NCI-H2171 (cell line): Measurements from ENCODE around the gene KCNJ2.

Experiments
- DNase-seq: peaks from one replicate; lab custom pipeline; 2025; lab: John Stamatoyannopoulos, UW

Gene KCNJ2

GRCh38 chr17:70205401-70205800 lies 36.1 kb downstream of the KCNJ2 start:
- DNase-seq: no peak

DNA sequence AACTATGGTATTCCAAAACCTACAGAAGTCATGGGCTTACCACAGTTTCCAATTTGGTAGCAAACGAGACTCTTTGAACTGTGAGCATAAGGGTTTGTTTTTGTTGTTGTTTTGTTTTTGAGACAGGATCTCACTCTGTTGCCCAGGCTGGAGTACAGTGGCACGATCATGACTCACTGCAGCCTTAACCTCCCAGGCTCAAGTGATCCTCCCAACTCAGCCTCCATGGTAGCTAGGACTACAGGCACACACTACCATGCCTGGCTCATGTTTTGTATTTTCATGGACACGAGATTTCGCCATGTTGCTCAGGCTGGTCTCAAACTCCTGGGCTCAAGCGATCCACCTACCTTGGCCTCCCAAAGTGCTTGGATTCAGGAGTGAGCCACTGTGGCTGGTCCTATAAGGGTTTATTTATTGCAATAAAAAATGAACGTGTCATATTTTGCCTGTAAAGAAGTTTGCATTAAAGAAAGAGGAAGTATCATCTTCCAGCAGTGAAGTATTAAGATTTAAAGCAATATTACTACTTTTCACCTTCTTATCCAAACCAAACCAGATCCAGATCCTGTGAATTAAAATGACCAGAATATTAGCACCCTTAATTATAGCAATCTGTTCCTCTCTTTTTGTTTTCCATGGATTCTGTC lies 37.2 kb downstream of the KCNJ2 start:
- DNase-seq: no peak

GRCh38 chr17:70207184-70207583 lies 37.9 kb downstream of the KCNJ2 start:
- no peak for DNase-seq

DNA sequence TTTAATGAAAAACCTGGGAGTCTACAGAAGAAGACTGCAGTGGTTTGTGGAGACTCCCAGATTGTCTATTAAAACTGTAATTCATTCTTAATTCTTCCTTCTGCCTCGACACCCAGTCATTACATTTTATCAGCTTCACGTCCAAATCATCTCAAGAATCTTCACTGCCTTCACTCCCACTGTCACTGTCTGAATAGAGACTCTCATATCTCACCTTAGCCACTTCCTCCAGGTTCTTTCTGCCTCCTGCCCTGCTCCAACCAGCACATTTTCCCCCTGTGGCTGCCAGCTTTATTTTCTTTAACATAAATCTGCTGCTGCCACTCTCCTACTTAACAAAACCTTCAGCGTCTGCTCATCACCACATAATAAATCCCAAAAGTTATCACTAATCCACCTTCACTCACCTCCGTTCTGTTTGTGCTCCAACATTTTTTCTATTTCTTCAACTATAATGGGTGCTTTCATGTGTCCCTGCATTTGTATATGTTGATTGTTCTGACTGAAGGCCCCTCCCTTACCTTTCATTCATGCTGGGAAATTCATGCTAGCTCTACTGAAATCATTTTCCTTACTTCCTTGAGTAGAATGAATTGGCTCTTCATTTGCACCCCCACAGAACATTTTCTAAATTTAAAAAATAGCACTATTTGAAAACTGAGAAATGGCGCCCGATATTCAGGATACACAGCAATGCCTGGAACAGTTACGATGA lies 38.9 kb downstream of the KCNJ2 start:
- no peak for DNase-seq

GRCh38 chr17:70208825-70209555 lies 39.7 kb downstream of the KCNJ2 start:
- DNase-seq: no peak

DNA sequence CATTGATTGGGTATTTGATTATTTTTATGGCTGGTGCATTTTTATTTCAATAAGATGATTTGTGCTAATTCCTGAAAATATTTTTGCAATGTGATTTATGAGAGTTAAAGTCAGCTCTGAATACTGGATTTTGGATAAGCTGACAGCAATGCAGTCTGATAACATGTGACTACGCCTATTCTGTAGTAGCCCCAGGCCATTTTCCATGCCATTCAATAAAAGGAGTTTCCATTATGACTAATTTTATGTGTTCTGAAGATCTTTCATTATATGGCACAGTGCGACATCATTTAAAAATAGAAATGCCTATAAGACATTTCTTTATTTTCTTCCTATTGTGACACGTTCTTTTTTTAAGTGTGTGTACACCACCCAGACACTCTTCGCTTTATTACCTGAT lies 46.3 kb downstream of the KCNJ2 start:
- DNase-seq: no peak

- no peak for DNase-seq
Measured at GRCh38 chr17:70217571-70217970, 48.2 kb downstream of the KCNJ2 start.

- no peak for DNase-seq
Measured at GRCh38 chr17:70225276-70225675, 55.9 kb downstream of the KCNJ2 start.
